HEK293T (cell line): ENCODE results near the gene UBE2N.

Experiments used
- ARNT ChIP-seq: fragments of 450-650 bp; IDR thresholded peaks from 2 replicates; pipeline ENCODE4 v1.6.1; 2017; ENCODE audit warnings: mild to moderate bottlenecking
- BHLHE40 ChIP-seq: fragments of 450-650 bp; IDR thresholded peaks from 2 replicates; pipeline ENCODE4 v1.6.1; 2016; ENCODE audit warnings: mild to moderate bottlenecking, moderate library complexity, borderline replicate concordance
- CTBP1 ChIP-seq: fragments of 450-650 bp; IDR thresholded peaks from 2 replicates; pipeline ENCODE4 v1.6.1; 2016; ENCODE audit warnings: borderline replicate concordance
- FOXA1 ChIP-seq: fragments of 450-650 bp; IDR thresholded peaks from 2 replicates; pipeline ENCODE4 v1.6.1; 2016; ENCODE audit warnings: mild to moderate bottlenecking
- FOXK2 ChIP-seq: fragments of 450-650 bp; IDR thresholded peaks from 2 replicates; pipeline ENCODE4 v1.6.1; 2016; ENCODE audit warnings: mild to moderate bottlenecking
- FOXM1 ChIP-seq: fragments of 450-650 bp; IDR thresholded peaks from 2 replicates; pipeline ENCODE4 v1.6.1; 2017; ENCODE audit warnings: mild to moderate bottlenecking, borderline replicate concordance
- HDGF ChIP-seq: fragments of 450-650 bp; IDR thresholded peaks from 2 replicates; pipeline ENCODE4 v1.6.1; 2017; ENCODE audit warnings: antibody characterized with exemption, borderline replicate concordance
- L3MBTL2 ChIP-seq: fragments of 450-650 bp; conservative IDR thresholded peaks from 2 replicates; pipeline ENCODE4 v1.6.1; 2016; ENCODE audit warnings: mild to moderate bottlenecking
- NFRKB ChIP-seq: fragments of 450-650 bp; IDR thresholded peaks from 2 replicates; pipeline ENCODE4 v1.6.1; 2016; ENCODE audit warnings: mild to moderate bottlenecking, moderate library complexity
- PKNOX1 ChIP-seq: fragments of 450-650 bp; IDR thresholded peaks from 2 replicates; pipeline ENCODE4 v1.6.1; 2016
- SP1 ChIP-seq: fragments of 450-650 bp; IDR thresholded peaks from 2 replicates; pipeline ENCODE4 v1.6.1; 2017
- SUZ12 ChIP-seq: fragments of 450-650 bp; IDR thresholded peaks from 2 replicates; pipeline ENCODE4 v1.6.1; 2016; ENCODE audit warnings: mild to moderate bottlenecking
- TARDBP ChIP-seq: fragments of 450-650 bp; IDR thresholded peaks from 2 replicates; pipeline ENCODE4 v1.6.1; 2016
- ZNF384 ChIP-seq: fragments of 450-650 bp; IDR thresholded peaks from 2 replicates; pipeline ENCODE4 v1.6.1; 2016

GRCh38 chr12:93415723-93416464 lies 25.9 kb downstream of the UBE2N start:
- TF ChIP-seq CTBP1 (no peak), FOXM1 (no peak), ARNT (no peak), SP1 (no peak), BHLHE40 (no peak), PKNOX1 (no peak), HDGF (no peak), FOXK2 (no peak), FOXA1 (no peak), ZNF384 (no peak), L3MBTL2 (no peak), TARDBP (no peak), NFRKB (no peak), SUZ12 (no peak)
